Astrocyte (in vitro differentiated cells and primary cell): ENCODE results near the gene LMX1B. TPM values are rescaled to one million over a fixed set of nuclear protein-coding genes. Genes with fewer than 3 reads are reported as not detected.

ENCODE experiments used
- DNase-seq: peaks from one replicate; pipeline ENCODE4 v3.0.0-alpha.2; 2010; ENCODE audit warnings: low read depth
- FAIRE-seq: peaks from 2 replicates; lab custom pipeline; 2011; peaks lifted over from hg19 to GRCh38; lab: Jason Lieb, UNC
- H2AFZ ChIP-seq: 2 replicates; pipeline ENCODE4 v1.6.0; 2012; ENCODE audit warnings: low read depth, low read length, inconsistent platforms
- H3K27ac ChIP-seq: 2 replicates; pipeline ENCODE4 v1.5.1; 2011; ENCODE audit warnings: low read depth, low read length, inconsistent platforms
- H3K27me3 ChIP-seq: 2 replicates; pipeline ENCODE4 v1.6.0; 2011; ENCODE audit warnings: low read length, inconsistent platforms; ENCODE audit not compliant: insufficient read depth
- H3K36me3 ChIP-seq: 2 replicates; pipeline ENCODE4 v1.5.1; 2011; ENCODE audit warnings: low read length, inconsistent platforms; ENCODE audit not compliant: insufficient read depth
- H3K4me1 ChIP-seq: 2 replicates; pipeline ENCODE4 v1.5.1; 2011; ENCODE audit warnings: low read length, inconsistent platforms; ENCODE audit not compliant: insufficient read depth
- H3K4me2 ChIP-seq: 2 replicates; pipeline ENCODE4 v1.6.0; 2012; ENCODE audit warnings: low read length, inconsistent platforms
- H3K4me3 ChIP-seq: 2 replicates; pipeline ENCODE4 v1.5.1; 2011; ENCODE audit warnings: low read depth, mild to moderate bottlenecking, low read length, inconsistent platforms; ENCODE audit not compliant: insufficient read depth
- H3K79me2 ChIP-seq: 2 replicates; pipeline ENCODE4 v1.6.0; 2012; ENCODE audit warnings: mild to moderate bottlenecking, low read length, inconsistent platforms; ENCODE audit not compliant: insufficient read depth
- H3K9ac ChIP-seq: 2 replicates; pipeline ENCODE4 v1.6.0; 2012; ENCODE audit warnings: mild to moderate bottlenecking, low read length, inconsistent platforms
- H3K9me3 ChIP-seq: 2 replicates; pipeline ENCODE4 v1.5.1; 2012; ENCODE audit warnings: low read depth, mild to moderate bottlenecking, low read length, inconsistent platforms; ENCODE audit not compliant: insufficient read depth
- H4K20me1 ChIP-seq: 2 replicates; pipeline ENCODE4 v1.6.0; 2012; ENCODE audit warnings: low read length, inconsistent platforms; ENCODE audit not compliant: insufficient read depth
- H3K27ac Mint-ChIP-seq: one replicate; pipeline ENCODE4 v1.8.0; 2021; ENCODE audit warnings: mild to moderate bottlenecking, mixed read lengths; ENCODE audit not compliant: unreplicated experiment
- H3K27me3 Mint-ChIP-seq: one replicate; pipeline ENCODE4 v1.8.0; 2021; ENCODE audit warnings: low read depth, mixed read lengths; ENCODE audit not compliant: unreplicated experiment
- H3K36me3 Mint-ChIP-seq: one replicate; pipeline ENCODE4 v1.8.0; 2021; ENCODE audit warnings: low read depth, mixed read lengths; ENCODE audit not compliant: unreplicated experiment
- H3K4me1 Mint-ChIP-seq: one replicate; pipeline ENCODE4 v1.8.0; 2021; ENCODE audit warnings: low read depth, mixed read lengths; ENCODE audit not compliant: unreplicated experiment
- H3K4me3 Mint-ChIP-seq: one replicate; pipeline ENCODE4 v1.8.0; 2021; ENCODE audit warnings: mild to moderate bottlenecking, moderate library complexity, mixed read lengths; ENCODE audit not compliant: unreplicated experiment
- H3K9me3 Mint-ChIP-seq: one replicate; pipeline ENCODE4 v1.8.0; 2021; ENCODE audit warnings: mild to moderate bottlenecking, mixed read lengths; ENCODE audit not compliant: unreplicated experiment
- EZH2 ChIP-seq: IDR thresholded peaks from 2 replicates; pipeline ENCODE4 v1.6.1; 2012; ENCODE audit warnings: mild to moderate bottlenecking, low read length, inconsistent platforms; ENCODE audit not compliant: insufficient read depth
- total RNA-seq: library from RNA; stranded (reverse); gene quantifications from 2 replicates; pipeline ENCODE4 v1.2.1, GENCODE V29; 2021
- TF ChIP-seq, protein P1 (sequence below): IDR thresholded peaks from 2 replicates; pipeline ENCODE4 v1.5.1; 2011; ENCODE audit warnings: low read depth, mild to moderate bottlenecking, inconsistent platforms, low read length, moderate library complexity; ENCODE audit not compliant: insufficient read depth

The LMX1B gene
- total RNA-seq, 1 donor from 2014 or later = 0.45 TPM

DNA sequence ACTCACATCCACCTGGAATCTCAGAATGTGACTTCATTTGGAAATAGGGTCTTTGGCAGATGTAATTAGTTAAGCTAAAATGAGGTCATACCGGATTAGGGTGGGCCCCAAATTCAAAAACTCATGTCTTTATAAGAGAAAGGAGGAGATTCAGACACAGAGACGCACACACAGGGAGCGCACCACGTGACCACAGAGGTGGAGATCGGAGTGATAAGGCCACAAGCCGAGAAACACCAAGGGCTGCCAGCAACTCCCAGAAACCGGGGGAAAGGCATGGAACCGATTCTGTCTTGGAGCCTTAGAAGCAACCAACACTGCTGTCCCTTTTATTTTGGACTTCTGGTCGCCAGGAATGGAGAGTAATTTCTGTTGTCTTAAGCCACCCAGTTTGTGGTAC is 31.8 kb upstream of the LMX1B start:
- DNase-seq (no peak), FAIRE-seq (no peak)
- H3K36me3 ChIP-seq = no peaks in the 10 kb centered on the region
- no peak overlapping the region for H3K4me2 ChIP-seq
- no peak overlapping the region for H3K27ac ChIP-seq
- no peaks in the 10 kb centered on the region for H3K79me2 ChIP-seq
- H3K27me3 ChIP-seq = peaks cover 18% of the 10 kb centered on the region
- peaks cover 44% of the 10 kb centered on the region for H3K27me3 Mint-ChIP-seq
- TF ChIP-seq, protein P1, sequence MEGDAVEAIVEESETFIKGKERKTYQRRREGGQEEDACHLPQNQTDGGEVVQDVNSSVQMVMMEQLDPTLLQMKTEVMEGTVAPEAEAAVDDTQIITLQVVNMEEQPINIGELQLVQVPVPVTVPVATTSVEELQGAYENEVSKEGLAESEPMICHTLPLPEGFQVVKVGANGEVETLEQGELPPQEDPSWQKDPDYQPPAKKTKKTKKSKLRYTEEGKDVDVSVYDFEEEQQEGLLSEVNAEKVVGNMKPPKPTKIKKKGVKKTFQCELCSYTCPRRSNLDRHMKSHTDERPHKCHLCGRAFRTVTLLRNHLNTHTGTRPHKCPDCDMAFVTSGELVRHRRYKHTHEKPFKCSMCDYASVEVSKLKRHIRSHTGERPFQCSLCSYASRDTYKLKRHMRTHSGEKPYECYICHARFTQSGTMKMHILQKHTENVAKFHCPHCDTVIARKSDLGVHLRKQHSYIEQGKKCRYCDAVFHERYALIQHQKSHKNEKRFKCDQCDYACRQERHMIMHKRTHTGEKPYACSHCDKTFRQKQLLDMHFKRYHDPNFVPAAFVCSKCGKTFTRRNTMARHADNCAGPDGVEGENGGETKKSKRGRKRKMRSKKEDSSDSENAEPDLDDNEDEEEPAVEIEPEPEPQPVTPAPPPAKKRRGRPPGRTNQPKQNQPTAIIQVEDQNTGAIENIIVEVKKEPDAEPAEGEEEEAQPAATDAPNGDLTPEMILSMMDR = no peak
- no peak for TF ChIP-seq EZH2
- H3K4me3 ChIP-seq = no peak overlapping the region
- peaks cover 2% of the 10 kb centered on the region for H3K9me3 Mint-ChIP-seq
- H3K4me1 Mint-ChIP-seq = no peaks in the 10 kb centered on the region
- H3K36me3 Mint-ChIP-seq = no peaks in the 10 kb centered on the region
- no peaks in the 10 kb centered on the region for H3K9me3 ChIP-seq
- no peak overlapping the region for H3K4me3 Mint-ChIP-seq
- H3K9ac ChIP-seq = no peak overlapping the region
- H3K4me1 ChIP-seq = no peaks in the 10 kb centered on the region
- no peak overlapping the region for H3K27ac Mint-ChIP-seq
- H4K20me1 ChIP-seq = no peaks in the 10 kb centered on the region
- no peak overlapping the region for H2AFZ ChIP-seq

DNA sequence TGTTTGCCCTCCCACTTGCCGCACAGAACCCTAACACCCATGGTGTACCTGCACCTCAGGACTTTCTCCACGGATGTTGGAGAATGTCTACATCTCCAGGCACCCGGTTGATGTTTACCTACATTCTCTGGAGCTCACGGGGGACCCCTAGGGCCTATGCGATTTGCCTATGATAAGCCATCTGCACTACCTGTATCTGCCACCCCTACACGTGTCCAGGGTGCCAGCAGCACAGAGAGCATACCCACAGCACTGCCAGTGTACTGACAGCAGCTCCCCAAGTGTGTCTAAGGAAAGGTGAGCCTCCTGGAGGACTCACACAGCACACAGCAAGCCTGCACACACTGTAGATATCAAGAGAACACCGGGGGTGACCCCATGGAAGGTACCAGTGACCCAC is 31.3 kb upstream of the LMX1B start:
- no peak for FAIRE-seq
- no peaks in the 10 kb centered on the region for H3K9me3 ChIP-seq
- H4K20me1 ChIP-seq = no peaks in the 10 kb centered on the region
- H3K9me3 Mint-ChIP-seq = peaks cover 2% of the 10 kb centered on the region
- H3K4me2 ChIP-seq = no peak overlapping the region
- no peaks in the 10 kb centered on the region for H3K36me3 Mint-ChIP-seq
- no peaks in the 10 kb centered on the region for H3K79me2 ChIP-seq
- H3K4me1 ChIP-seq = no peaks in the 10 kb centered on the region
- no peak overlapping the region for H3K9ac ChIP-seq
- H2AFZ ChIP-seq = no peak overlapping the region
- no peak overlapping the region for H3K4me3 Mint-ChIP-seq
- H3K4me3 ChIP-seq = no peak overlapping the region
- H3K36me3 ChIP-seq = no peaks in the 10 kb centered on the region
- H3K27ac ChIP-seq = no peak overlapping the region
- H3K27me3 Mint-ChIP-seq = peaks cover 44% of the 10 kb centered on the region
- H3K27me3 ChIP-seq = peaks cover 20% of the 10 kb centered on the region
- TF ChIP-seq EZH2 = no peak
- TF ChIP-seq, protein P1 = no peak
- DNase-seq = no peak
- H3K27ac Mint-ChIP-seq = no peak overlapping the region
- peaks cover 4% of the 10 kb centered on the region for H3K4me1 Mint-ChIP-seq

DNA sequence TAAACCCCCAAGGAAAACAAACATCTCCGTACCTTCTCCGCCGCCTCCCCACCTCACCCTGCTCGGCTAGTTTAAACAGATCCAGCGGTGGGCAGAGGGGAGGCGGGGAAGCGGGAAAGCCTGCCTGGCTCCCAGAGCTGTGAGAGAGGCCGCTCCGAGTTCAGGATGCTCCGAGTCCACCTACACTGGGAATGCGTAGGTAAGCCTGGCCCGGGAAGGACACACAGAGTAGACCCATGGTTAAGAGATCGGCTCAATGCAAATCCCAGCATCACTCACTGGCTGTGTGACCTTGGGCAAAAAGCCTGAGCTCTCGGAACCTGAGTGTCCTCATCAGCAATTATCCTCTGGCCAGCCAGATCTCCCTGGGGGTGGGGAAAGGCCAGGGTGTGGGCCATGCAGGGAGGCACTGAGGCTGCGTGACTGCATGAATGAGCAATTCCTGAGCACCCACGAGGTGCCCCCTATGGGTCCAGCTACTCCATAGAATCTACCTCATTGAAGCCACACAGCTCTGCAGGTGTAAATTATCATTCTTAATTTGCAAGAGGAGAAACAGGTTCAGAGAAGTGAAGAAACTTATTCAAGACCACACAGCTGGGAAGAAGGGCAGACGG is 30.5 kb upstream of the LMX1B start:
- Mint-ChIP-seq H3K9me3 (peaks cover 3% of the 10 kb centered on the region), H3K27me3 (peaks cover 41% of the 10 kb centered on the region), H3K36me3 (no peaks in the 10 kb centered on the region), H3K4me1 (peaks cover 5% of the 10 kb centered on the region), H3K27ac (no peak overlapping the region), H3K4me3 (no peak overlapping the region)
- Histone ChIP-seq H3K4me3 (no peak overlapping the region), H3K27ac (no peak overlapping the region), H3K4me2 (no peak overlapping the region), H3K36me3 (no peaks in the 10 kb centered on the region), H3K4me1 (no peaks in the 10 kb centered on the region), H3K9ac (no peak overlapping the region), H3K27me3 (peaks cover 20% of the 10 kb centered on the region), H2AFZ (no peak overlapping the region), H3K79me2 (no peaks in the 10 kb centered on the region), H4K20me1 (no peaks in the 10 kb centered on the region), H3K9me3 (no peaks in the 10 kb centered on the region)
- no peak for TF ChIP-seq EZH2
- TF ChIP-seq, protein P1 = no peak
- FAIRE-seq (no peak), DNase-seq (no peak)
